HCT116 (cell line): ENCODE results near the gene SP100. TPM values are rescaled to one million over a fixed set of nuclear protein-coding genes. Genes with fewer than 3 reads are reported as not detected.

Experiments used
- ATAC-seq: fragments of 200-7000 bp; cut with Tn5 transposase; 2 replicates; pipeline ENCODE4 v1.9.1; 2020; ENCODE audit warnings: mild to moderate bottlenecking, moderate library complexity
- BruUV-seq: library from RNA; stranded (reverse); fragments of 400-500 nt; replicated peaks from 2 replicates; lab custom pipeline; 2021; lab: Mats Ljungman, UMichigan
- CTCF ChIA-PET: fragments of 300-600 bp; sonication (Branson Sonifier 250); formaldehyde crosslinking; loops from one replicate; lab custom pipeline; 2021; ENCODE audit warnings: antibody characterized with exemption; lab: Charles Lee
- POLR2A ChIA-PET: fragments of 300-600, 350-600 bp; sonication (Branson Sonifier 250); formaldehyde crosslinking; loops from one replicate; lab custom pipeline; 2021; ENCODE audit warnings: antibody characterized with exemption; lab: Charles Lee
- RAD21 ChIA-PET, 2 experiments: fragments of 300-600 bp; sonication (Branson Sonifier 250); formaldehyde crosslinking; loops; one replicate each; lab custom pipeline; 2023; ENCODE audit warnings: low total read pairs in 2 of 2; ENCODE audit not compliant: uncharacterized antibody in 2 of 2, unreplicated experiment in 2 of 2, low non-redundant PET in 1 of 2; lab: Charles Lee
- DNase-seq: peaks from one replicate; pipeline ENCODE4 v3.0.0-alpha.2; 2010; ENCODE audit warnings: low read depth, low spot score
- H2AFZ ChIP-seq: fragments of 200-600 bp; shearing (Covaris generic), sonication (generic); 2 replicates; pipeline ENCODE4 v1.6.1; 2017; ENCODE audit warnings: low read depth, mixed run types, mixed read lengths, antibody characterized with exemption, low read length; ENCODE audit not compliant: poor library complexity, severe bottlenecking
- H3K27ac ChIP-seq: 2 replicates; pipeline ENCODE4 v1.5.1; 2012; ENCODE audit warnings: low read depth, low read length
- H3K27me3 ChIP-seq: fragments of 200-600 bp; sonication (generic); 2 replicates; pipeline ENCODE4 v1.6.1; 2016; ENCODE audit warnings: mixed run types, low read length, mixed read lengths; ENCODE audit not compliant: insufficient read depth
- H3K36me3 ChIP-seq, 2 experiments: fragments of 200-500 bp in 1 of 2; fragments of 200-600 bp in 1 of 2; sonication (Bioruptor generic) in 1 of 2; sonication (generic) in 1 of 2; 2 replicates each; pipeline versions ENCODE4 v1.5.1 to v1.6.1; 2014 to 2016; ENCODE audit warnings: low read length in 2 of 2, inconsistent platforms in 1 of 2, mixed read lengths in 1 of 2, mixed run types in 1 of 2; ENCODE audit not compliant: insufficient read depth in 2 of 2, control insufficient read depth in 1 of 2
- H3K4me1 ChIP-seq, 2 experiments: fragments of 200-600 bp in 1 of 2; sonication (generic) in 1 of 2; 2 replicates each; pipeline versions ENCODE4 v1.5.1 to v1.6.1; 2012 to 2017; ENCODE audit warnings: low read length in 2 of 2, inconsistent platforms in 1 of 2, mild to moderate bottlenecking in 1 of 2, mixed read lengths in 1 of 2, mixed run types in 1 of 2, moderate library complexity in 1 of 2; ENCODE audit not compliant: insufficient read depth in 2 of 2, control insufficient read depth in 1 of 2
- H3K4me2 ChIP-seq: fragments of 200-600 bp; sonication (generic); 2 replicates; pipeline ENCODE4 v1.6.1; 2017; ENCODE audit warnings: mixed run types, low read length, mixed read lengths
- H3K4me3 ChIP-seq, 2 experiments: fragments of 200-600 bp in 1 of 2; sonication (generic) in 1 of 2; replicated peaks in 1 of 2; 2 replicates each; pipeline ENCODE4 v1.5.1; 2011 to 2016; ENCODE audit warnings: low read length in 2 of 2, control low read depth in 1 of 2, low read depth in 1 of 2, mild to moderate bottlenecking in 1 of 2, mixed read lengths in 1 of 2, mixed run types in 1 of 2
- H3K79me2 ChIP-seq: fragments of 200-600 bp; sonication (generic); 2 replicates; pipeline ENCODE4 v1.6.1; 2017; ENCODE audit warnings: mild to moderate bottlenecking, mixed run types, low read length, moderate library complexity, mixed read lengths; ENCODE audit not compliant: insufficient read depth
- H3K9ac ChIP-seq: fragments of 200-600 bp; sonication (generic); 2 replicates; pipeline ENCODE4 v1.6.1; 2016; ENCODE audit warnings: low read length, mixed read lengths
- H3K9me2 ChIP-seq: fragments of 200-600 bp; sonication (generic), shearing (Covaris generic); 2 replicates; pipeline ENCODE4 v1.6.1; 2017; ENCODE audit warnings: mixed run types, mild to moderate bottlenecking, moderate library complexity; ENCODE audit not compliant: insufficient read depth
- H3K9me3 ChIP-seq, 2 experiments: fragments of 200-500 bp in 1 of 2; fragments of 200-600 bp in 1 of 2; sonication (Bioruptor generic) in 1 of 2; sonication (generic) in 1 of 2; 2 replicates each; pipeline ENCODE4 v1.6.1; 2014 to 2017; ENCODE audit warnings: low read length in 2 of 2, mixed read lengths in 2 of 2, inconsistent platforms in 1 of 2, low read depth in 1 of 2, mild to moderate bottlenecking in 1 of 2, mixed run types in 1 of 2, moderate library complexity in 1 of 2; ENCODE audit not compliant: control insufficient read depth in 1 of 2, insufficient read depth in 1 of 2
- H4K20me1 ChIP-seq: fragments of 200-600 bp; sonication (generic), shearing (Covaris generic); 2 replicates; pipeline ENCODE4 v1.6.1; 2017; ENCODE audit warnings: mixed run types, mild to moderate bottlenecking, moderate library complexity; ENCODE audit not compliant: insufficient read depth
- ATF3 ChIP-seq: IDR thresholded peaks from 2 replicates; pipeline ENCODE4 v1.6.1; 2012
- CBX3 ChIP-seq: IDR thresholded peaks from 2 replicates; pipeline ENCODE4 v1.6.1; 2012; ENCODE audit warnings: low read depth
- CEBPB ChIP-seq: IDR thresholded peaks from 2 replicates; pipeline ENCODE4 v1.6.1; 2012; ENCODE audit warnings: low read depth
- FOSL1 ChIP-seq: IDR thresholded peaks from 2 replicates; pipeline ENCODE4 v1.6.1; 2012; ENCODE audit warnings: low read depth
- POLR2AphosphoS5 ChIP-seq: IDR thresholded peaks from 2 replicates; pipeline ENCODE4 v1.6.1; 2011; ENCODE audit warnings: mild to moderate bottlenecking, low read depth, low read length, moderate library complexity
- SIN3A ChIP-seq: IDR thresholded peaks from 2 replicates; pipeline ENCODE4 v1.6.1; 2012; ENCODE audit warnings: low read depth
- SRF ChIP-seq: IDR thresholded peaks from 2 replicates; pipeline ENCODE4 v1.6.1; 2012; ENCODE audit warnings: low read depth
- ZFX ChIP-seq: fragments of 450-650 bp; IDR thresholded peaks from 2 replicates; pipeline ENCODE4 v1.6.1; 2017
- ZNF274 ChIP-seq: fragments of 200-500 bp; sonication (Bioruptor generic); IDR thresholded peaks from 2 replicates; pipeline ENCODE4 v1.6.1; 2014; ENCODE audit warnings: mild to moderate bottlenecking, low read depth, low read length, inconsistent platforms
- intact Hi-C: fragments of 100-400 bp; cut with micrococcal nuclease; formaldehyde crosslinking; loops from 2 replicates; pipeline ENCODE4 v1.10.0; 2022
- total RNA-seq: library from RNA; stranded (reverse); gene quantifications from one replicate; pipeline ENCODE4 v1.2.1, GENCODE V29; 2021; ENCODE audit not compliant: unreplicated experiment
- TF ChIP-seq, protein P1 (sequence below): IDR thresholded peaks from 2 replicates; pipeline ENCODE4 v1.6.1; 2011; ENCODE audit warnings: mild to moderate bottlenecking, low read length, moderate library complexity; ENCODE audit not compliant: insufficient replicate concordance; ENCODE audit errors: extremely low read depth

Gene SP100
- total RNA-seq, 1 experiment from 2014 or later = 48.1 TPM

DNA sequence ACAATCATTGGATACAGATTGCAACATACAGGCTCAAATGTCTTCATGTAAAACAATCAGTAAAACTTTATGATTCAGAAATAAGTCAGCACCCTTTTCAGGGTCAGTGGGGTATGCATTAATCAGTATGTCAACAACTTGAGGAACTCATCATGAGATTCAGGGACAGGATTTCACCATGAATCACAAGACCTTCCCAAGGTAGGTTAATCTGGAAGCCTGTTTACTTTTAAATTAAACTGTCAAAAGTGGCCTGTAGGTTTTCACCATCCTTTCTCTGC, 104.8 kb downstream of the SP100 start:
- Histone ChIP-seq H3K4me3 (no peak overlapping the region), H2AFZ (no peak overlapping the region), H3K9me3 (peaks cover 10 to 11% of the 10 kb centered on the region in 2 experiments; a peak in 2 of 4 replicates), H3K27ac (no peak overlapping the region), H3K27me3 (no peaks in the 10 kb centered on the region), H3K4me1 (no peaks in the 10 kb centered on the region), H4K20me1 (no peaks in the 10 kb centered on the region), H3K79me2 (no peaks in the 10 kb centered on the region), H3K36me3 (no peaks in the 10 kb centered on the region), H3K9ac (no peak overlapping the region), H3K4me2 (no peak overlapping the region), H3K9me2 (no peaks in the 10 kb centered on the region)
- ChIA-PET RAD21 (no interaction called here), CTCF (no interaction called here), POLR2A (no interaction called here)
- no TSS peak for BruUV-seq
- intact Hi-C loops = no loop called here
- no peak for ATAC-seq
- TF ChIP-seq SIN3A (no peak), FOSL1 (peak; percentile 14; the same call in 1 of the 2 replicates), POLR2AphosphoS5 (no peak), CEBPB (peak; percentile 35; the same call in 1 of the 2 replicates), ZFX (no peak), CBX3 (no peak)
- TF ChIP-seq, protein P1, sequence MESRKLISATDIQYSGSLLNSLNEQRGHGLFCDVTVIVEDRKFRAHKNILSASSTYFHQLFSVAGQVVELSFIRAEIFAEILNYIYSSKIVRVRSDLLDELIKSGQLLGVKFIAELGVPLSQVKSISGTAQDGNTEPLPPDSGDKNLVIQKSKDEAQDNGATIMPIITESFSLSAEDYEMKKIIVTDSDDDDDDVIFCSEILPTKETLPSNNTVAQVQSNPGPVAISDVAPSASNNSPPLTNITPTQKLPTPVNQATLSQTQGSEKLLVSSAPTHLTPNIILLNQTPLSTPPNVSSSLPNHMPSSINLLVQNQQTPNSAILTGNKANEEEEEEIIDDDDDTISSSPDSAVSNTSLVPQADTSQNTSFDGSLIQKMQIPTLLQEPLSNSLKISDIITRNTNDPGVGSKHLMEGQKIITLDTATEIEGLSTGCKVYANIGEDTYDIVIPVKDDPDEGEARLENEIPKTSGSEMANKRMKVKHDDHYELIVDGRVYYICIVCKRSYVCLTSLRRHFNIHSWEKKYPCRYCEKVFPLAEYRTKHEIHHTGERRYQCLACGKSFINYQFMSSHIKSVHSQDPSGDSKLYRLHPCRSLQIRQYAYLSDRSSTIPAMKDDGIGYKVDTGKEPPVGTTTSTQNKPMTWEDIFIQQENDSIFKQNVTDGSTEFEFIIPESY = no peak
- no peak for DNase-seq

DNA sequence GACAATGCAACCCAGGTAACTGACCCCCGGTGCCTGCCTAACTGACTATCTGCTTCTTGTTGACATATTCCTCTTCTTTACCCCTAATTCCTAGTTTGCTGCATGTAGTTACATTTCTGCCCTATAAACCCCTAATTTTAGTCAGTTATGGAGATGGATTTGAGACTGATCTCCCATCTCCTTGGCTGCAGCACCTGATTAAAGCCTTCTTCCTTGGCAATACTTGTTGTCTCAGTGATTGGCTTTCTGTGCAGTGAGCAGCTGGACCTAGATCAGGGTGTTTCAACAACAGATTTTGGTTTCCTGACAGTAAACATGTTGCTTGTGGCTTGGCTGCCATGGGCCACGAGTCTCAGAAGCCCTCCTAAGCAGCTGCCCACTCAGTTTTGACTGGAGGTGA, 105.4 kb downstream of the SP100 start:
- POLR2A ChIA-PET = no interaction called here

More for the DNA sequence above, 105.4 kb downstream of the SP100 start:
- no peaks in the 10 kb centered on the region for H3K4me1 ChIP-seq
- no peaks in the 10 kb centered on the region for H3K9me2 ChIP-seq
- H3K9ac ChIP-seq = no peak overlapping the region
- H3K27ac ChIP-seq = no peak overlapping the region
- H3K27me3 ChIP-seq = no peaks in the 10 kb centered on the region
- ATAC-seq = no peak
- ChIA-PET RAD21 (no interaction called here), CTCF (no interaction called here)
- DNase-seq = no peak
- H3K4me3 ChIP-seq = no peak overlapping the region
- no TSS peak for BruUV-seq
- intact Hi-C loops = no loop called here
- H3K79me2 ChIP-seq = no peaks in the 10 kb centered on the region
- TF ChIP-seq FOSL1 = no peak
- no peak for TF ChIP-seq ZFX
- TF ChIP-seq, protein P1 = no peak
- peak; percentile 55; the same call in 1 of the 2 replicates for TF ChIP-seq CBX3
- TF ChIP-seq SRF = no peak
- TF ChIP-seq ZNF274 = no peak
- no peak for TF ChIP-seq ATF3
- TF ChIP-seq CEBPB = no peak
- H4K20me1 ChIP-seq = no peaks in the 10 kb centered on the region
- peaks cover 10 to 11% of the 10 kb centered on the region in 2 experiments; a peak in 2 of 4 replicates for H3K9me3 ChIP-seq
- H3K36me3 ChIP-seq = no peaks in the 10 kb centered on the region
- H3K4me2 ChIP-seq = no peak overlapping the region
- H2AFZ ChIP-seq = no peak overlapping the region
